GM23338 (cell line): Measurements from ENCODE around the gene CDH4. TPM values are rescaled to one million over a fixed set of nuclear protein-coding genes. Genes with fewer than 3 reads are reported as not detected.

Experiments used
- ETS1 ChIP-seq: IDR thresholded peaks from 2 replicates; pipeline ENCODE4 v1.6.1; 2016; ENCODE audit warnings: antibody characterized with exemption
- EZH2phosphoT487 ChIP-seq: fragments of 200-600 bp; sonication (generic); IDR thresholded peaks from one replicate; pipeline ENCODE4 v1.8.1; 2018; ENCODE audit warnings: antibody characterized with exemption; ENCODE audit not compliant: unreplicated experiment
- POLR2AphosphoS5 ChIP-seq: IDR thresholded peaks from 2 replicates; pipeline ENCODE4 v1.6.1; 2016; ENCODE audit warnings: antibody characterized with exemption, low read depth
- STAT1 ChIP-seq: IDR thresholded peaks from one replicate; pipeline ENCODE4 v1.6.1; 2016; ENCODE audit warnings: antibody characterized with exemption; ENCODE audit not compliant: unreplicated experiment
- polyA plus RNA-seq: library from polyadenylated mRNA; unstranded; fragments of >200 nt; fragmentation: Nextera tagmentation; extraction: Ambion mirVana; gene quantifications from 2 replicates; pipeline ENCODE4 v1.2.1, GENCODE V29; 2016
- total RNA-seq: library from RNA; depleted of rRNA; stranded (reverse); fragments of >200 nt; shearing (Covaris generic); gene quantifications from 2 replicates; pipeline ENCODE4 v1.2.3, GENCODE V29; 2014
- TF ChIP-seq, protein P1 (sequence below): fragments of 250-450 bp; sonication (Bioruptor Pico); IDR thresholded peaks from 2 replicates; pipeline ENCODE4 v1.5.0; 2020; ENCODE audit warnings: mild to moderate bottlenecking, moderate library complexity
- TF ChIP-seq, protein P2 (sequence below): IDR thresholded peaks from one replicate; pipeline ENCODE4 v1.6.1; 2018; ENCODE audit warnings: antibody characterized with exemption; ENCODE audit not compliant: unreplicated experiment
- TF ChIP-seq, protein P3 (sequence below), 2 experiments: fragments of 200-600 bp in 1 of 2; sonication (generic) in 1 of 2; conservative IDR thresholded peaks; 2 replicates each; pipeline versions ENCODE4 v1.5.1 to v1.6.1; 2016 to 2017; ENCODE audit warnings: antibody characterized with exemption in 2 of 2, low read depth in 2 of 2, mild to moderate bottlenecking in 2 of 2, moderate library complexity in 1 of 2

The CDH4 gene
- total and polyA plus RNA-seq, 2 experiments from 2014 or later = 1.2 to 4.2 TPM

DNA sequence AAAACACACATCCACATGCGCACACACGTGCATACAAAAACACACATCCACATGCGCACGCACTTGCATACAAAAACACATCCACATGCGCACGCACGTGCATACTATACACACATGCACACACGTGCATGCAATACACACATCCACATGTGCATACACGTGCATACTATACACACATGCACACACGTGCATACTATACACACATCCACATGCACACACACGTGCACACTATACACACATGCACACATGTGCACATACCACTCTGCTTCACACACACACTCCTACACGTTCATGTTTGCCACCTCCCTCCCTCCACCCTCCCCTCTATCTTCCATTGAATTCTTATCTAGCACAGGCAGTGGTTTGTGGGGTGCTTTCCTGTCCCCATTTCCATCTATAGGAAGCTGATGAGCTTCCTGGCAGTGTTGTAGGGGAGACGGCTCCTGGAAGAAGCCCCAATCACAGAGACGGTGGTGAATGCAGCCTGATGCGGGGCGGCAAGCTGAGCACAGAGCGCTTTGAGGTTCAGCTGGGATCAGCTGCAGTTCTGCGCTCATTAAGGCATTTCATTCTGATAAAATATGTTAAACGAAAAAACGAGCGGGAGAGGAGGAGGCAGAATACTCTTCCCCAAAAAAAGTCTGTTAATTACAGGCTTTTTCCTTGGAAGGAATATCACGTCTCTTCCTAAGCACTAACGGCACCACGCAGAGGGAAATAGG lies 525.9 kb downstream of the CDH4 start (continued):
- TF ChIP-seq, protein P1, sequence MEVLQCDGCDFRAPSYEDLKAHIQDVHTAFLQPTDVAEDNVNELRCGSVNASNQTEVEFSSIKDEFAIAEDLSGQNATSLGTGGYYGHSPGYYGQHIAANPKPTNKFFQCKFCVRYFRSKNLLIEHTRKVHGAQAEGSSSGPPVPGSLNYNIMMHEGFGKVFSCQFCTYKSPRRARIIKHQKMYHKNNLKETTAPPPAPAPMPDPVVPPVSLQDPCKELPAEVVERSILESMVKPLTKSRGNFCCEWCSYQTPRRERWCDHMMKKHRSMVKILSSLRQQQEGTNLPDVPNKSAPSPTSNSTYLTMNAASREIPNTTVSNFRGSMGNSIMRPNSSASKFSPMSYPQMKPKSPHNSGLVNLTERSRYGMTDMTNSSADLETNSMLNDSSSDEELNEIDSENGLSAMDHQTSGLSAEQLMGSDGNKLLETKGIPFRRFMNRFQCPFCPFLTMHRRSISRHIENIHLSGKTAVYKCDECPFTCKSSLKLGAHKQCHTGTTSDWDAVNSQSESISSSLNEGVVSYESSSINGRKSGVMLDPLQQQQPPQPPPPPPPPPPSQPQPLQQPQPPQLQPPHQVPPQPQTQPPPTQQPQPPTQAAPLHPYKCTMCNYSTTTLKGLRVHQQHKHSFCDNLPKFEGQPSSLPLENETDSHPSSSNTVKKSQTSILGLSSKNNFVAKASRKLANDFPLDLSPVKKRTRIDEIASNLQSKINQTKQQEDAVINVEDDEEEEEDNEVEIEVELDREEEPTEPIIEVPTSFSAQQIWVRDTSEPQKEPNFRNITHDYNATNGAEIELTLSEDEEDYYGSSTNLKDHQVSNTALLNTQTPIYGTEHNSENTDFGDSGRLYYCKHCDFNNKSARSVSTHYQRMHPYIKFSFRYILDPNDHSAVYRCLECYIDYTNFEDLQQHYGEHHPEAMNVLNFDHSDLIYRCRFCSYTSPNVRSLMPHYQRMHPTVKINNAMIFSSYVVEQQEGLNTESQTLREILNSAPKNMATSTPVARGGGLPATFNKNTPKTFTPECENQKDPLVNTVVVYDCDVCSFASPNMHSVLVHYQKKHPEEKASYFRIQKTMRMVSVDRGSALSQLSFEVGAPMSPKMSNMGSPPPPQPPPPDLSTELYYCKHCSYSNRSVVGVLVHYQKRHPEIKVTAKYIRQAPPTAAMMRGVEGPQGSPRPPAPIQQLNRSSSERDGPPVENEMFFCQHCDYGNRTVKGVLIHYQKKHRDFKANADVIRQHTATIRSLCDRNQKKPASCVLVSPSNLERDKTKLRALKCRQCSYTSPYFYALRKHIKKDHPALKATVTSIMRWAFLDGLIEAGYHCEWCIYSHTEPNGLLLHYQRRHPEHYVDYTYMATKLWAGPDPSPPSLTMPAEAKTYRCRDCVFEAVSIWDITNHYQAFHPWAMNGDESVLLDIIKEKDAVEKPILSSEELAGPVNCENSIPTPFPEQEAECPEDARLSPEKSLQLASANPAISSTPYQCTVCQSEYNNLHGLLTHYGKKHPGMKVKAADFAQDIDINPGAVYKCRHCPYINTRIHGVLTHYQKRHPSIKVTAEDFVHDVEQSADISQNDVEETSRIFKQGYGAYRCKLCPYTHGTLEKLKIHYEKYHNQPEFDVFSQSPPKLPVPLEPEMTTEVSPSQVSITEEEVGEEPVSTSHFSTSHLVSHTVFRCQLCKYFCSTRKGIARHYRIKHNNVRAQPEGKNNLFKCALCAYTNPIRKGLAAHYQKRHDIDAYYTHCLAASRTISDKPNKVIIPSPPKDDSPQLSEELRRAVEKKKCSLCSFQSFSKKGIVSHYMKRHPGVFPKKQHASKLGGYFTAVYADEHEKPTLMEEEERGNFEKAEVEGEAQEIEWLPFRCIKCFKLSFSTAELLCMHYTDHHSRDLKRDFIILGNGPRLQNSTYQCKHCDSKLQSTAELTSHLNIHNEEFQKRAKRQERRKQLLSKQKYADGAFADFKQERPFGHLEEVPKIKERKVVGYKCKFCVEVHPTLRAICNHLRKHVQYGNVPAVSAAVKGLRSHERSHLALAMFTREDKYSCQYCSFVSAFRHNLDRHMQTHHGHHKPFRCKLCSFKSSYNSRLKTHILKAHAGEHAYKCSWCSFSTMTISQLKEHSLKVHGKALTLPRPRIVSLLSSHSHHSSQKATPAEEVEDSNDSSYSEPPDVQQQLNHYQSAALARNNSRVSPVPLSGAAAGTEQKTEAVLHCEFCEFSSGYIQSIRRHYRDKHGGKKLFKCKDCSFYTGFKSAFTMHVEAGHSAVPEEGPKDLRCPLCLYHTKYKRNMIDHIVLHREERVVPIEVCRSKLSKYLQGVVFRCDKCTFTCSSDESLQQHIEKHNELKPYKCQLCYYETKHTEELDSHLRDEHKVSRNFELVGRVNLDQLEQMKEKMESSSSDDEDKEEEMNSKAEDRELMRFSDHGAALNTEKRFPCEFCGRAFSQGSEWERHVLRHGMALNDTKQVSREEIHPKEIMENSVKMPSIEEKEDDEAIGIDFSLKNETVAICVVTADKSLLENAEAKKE (CRISPR knock-in tag) = no peak
- no peak for TF ChIP-seq POLR2AphosphoS5
- no peak for TF ChIP-seq STAT1
- TF ChIP-seq, protein P2, sequence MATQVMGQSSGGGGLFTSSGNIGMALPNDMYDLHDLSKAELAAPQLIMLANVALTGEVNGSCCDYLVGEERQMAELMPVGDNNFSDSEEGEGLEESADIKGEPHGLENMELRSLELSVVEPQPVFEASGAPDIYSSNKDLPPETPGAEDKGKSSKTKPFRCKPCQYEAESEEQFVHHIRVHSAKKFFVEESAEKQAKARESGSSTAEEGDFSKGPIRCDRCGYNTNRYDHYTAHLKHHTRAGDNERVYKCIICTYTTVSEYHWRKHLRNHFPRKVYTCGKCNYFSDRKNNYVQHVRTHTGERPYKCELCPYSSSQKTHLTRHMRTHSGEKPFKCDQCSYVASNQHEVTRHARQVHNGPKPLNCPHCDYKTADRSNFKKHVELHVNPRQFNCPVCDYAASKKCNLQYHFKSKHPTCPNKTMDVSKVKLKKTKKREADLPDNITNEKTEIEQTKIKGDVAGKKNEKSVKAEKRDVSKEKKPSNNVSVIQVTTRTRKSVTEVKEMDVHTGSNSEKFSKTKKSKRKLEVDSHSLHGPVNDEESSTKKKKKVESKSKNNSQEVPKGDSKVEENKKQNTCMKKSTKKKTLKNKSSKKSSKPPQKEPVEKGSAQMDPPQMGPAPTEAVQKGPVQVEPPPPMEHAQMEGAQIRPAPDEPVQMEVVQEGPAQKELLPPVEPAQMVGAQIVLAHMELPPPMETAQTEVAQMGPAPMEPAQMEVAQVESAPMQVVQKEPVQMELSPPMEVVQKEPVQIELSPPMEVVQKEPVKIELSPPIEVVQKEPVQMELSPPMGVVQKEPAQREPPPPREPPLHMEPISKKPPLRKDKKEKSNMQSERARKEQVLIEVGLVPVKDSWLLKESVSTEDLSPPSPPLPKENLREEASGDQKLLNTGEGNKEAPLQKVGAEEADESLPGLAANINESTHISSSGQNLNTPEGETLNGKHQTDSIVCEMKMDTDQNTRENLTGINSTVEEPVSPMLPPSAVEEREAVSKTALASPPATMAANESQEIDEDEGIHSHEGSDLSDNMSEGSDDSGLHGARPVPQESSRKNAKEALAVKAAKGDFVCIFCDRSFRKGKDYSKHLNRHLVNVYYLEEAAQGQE = no peak
- TF ChIP-seq EZH2phosphoT487 = no peak
- TF ChIP-seq ETS1 = no peak
- TF ChIP-seq, protein P3, sequence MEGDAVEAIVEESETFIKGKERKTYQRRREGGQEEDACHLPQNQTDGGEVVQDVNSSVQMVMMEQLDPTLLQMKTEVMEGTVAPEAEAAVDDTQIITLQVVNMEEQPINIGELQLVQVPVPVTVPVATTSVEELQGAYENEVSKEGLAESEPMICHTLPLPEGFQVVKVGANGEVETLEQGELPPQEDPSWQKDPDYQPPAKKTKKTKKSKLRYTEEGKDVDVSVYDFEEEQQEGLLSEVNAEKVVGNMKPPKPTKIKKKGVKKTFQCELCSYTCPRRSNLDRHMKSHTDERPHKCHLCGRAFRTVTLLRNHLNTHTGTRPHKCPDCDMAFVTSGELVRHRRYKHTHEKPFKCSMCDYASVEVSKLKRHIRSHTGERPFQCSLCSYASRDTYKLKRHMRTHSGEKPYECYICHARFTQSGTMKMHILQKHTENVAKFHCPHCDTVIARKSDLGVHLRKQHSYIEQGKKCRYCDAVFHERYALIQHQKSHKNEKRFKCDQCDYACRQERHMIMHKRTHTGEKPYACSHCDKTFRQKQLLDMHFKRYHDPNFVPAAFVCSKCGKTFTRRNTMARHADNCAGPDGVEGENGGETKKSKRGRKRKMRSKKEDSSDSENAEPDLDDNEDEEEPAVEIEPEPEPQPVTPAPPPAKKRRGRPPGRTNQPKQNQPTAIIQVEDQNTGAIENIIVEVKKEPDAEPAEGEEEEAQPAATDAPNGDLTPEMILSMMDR (conservative IDR thresholded peaks at IDR 0.05; ENCODE audit: low read depth in 2 of 2) = no peak
